Psoas muscle (tissue), 8 donors: ENCODE measurements around the gene KAT14. TPM values are rescaled to one million over a fixed set of nuclear protein-coding genes. Genes with fewer than 3 reads are reported as not detected.
"Not testable (repeated sequence)": the region's sequence is repeated elsewhere in the genome, so short reads cannot be mapped to it uniquely, and the experiment has no call there.

Experiments
- ATAC-seq, 4 donors: fragments of 200-7000 bp; cut with Tn5 transposase; one replicate each; pipeline ENCODE4 v1.9.1; 2020; ENCODE audit warnings: moderate library complexity in 3 of 4, mild to moderate bottlenecking in 2 of 4
- DNase-seq, 2 donors: peaks; one replicate each; pipeline ENCODE4 v3.0.0-alpha.2; 2020
- H3K27ac ChIP-seq: fragments of 200-600 bp; one replicate; pipeline ENCODE4 v1.8.0; 2022
- H3K27me3 ChIP-seq, 3 donors: fragments of 200-600 bp in 1 of 3; one replicate each; pipeline versions ENCODE4 v1.6.1 to v1.8.0; 2013 to 2022; ENCODE audit warnings: low read length in 2 of 3, mild to moderate bottlenecking in 2 of 3, moderate library complexity in 1 of 3; ENCODE audit not compliant: insufficient read depth in 3 of 3
- H3K36me3 ChIP-seq, 2 donors: fragments of 200-600 bp in 1 of 2; one replicate each; pipeline versions ENCODE4 v1.6.1 to v1.8.0; 2013 to 2022; ENCODE audit warnings: low read depth in 1 of 2, mild to moderate bottlenecking in 1 of 2, moderate library complexity in 1 of 2; ENCODE audit not compliant: insufficient read depth in 1 of 2
- H3K4me1 ChIP-seq: fragments of 200-600 bp; one replicate; pipeline ENCODE4 v1.8.0; 2022
- H3K4me3 ChIP-seq: fragments of 200-600 bp; one replicate; pipeline ENCODE4 v1.8.0; 2022; ENCODE audit warnings: mild to moderate bottlenecking
- H3K9me3 ChIP-seq: fragments of 200-600 bp; one replicate; pipeline ENCODE4 v1.8.0; 2022
- CTCF ChIP-seq: fragments of 200-600 bp; IDR thresholded peaks from one replicate; pipeline ENCODE4 v1.8.0; 2022; ENCODE audit warnings: antibody characterized with exemption
- WGBS, 3 donors: extraction: QIAGEN DNeasy Blood & Tissue Kit; methylation state at CpG; one replicate each; pipeline versions ENCODE4 v1.1.6 to v1.1.7; 2013; 5-methylcytosine and 5-hydroxymethylcytosine counted together
- intact Hi-C, 2 donors: fragments of 100-400 bp; cut with DNase I; formaldehyde crosslinking; loops; one replicate each; pipeline versions ENCODE4 v1.11.0 to v1.14.2; 2022
- polyA plus RNA-seq, 3 donors: library from polyadenylated mRNA; stranded (reverse); fragments of 200-250 nt; gene quantifications; one replicate each; pipeline ENCODE4 v1.2.3, GENCODE V29; 2013
- total RNA-seq, 4 donors: library from RNA; stranded (reverse); fragmentation: NEBNext Ultra II Directional in 2 of 4; extraction: Animal tissue kit (Norgen Biotek cat#: 25700) in 2 of 4; gene quantifications; one replicate each; pipeline versions ENCODE4 v1.2.1 to v1.2.4, GENCODE V29; 2021 to 2023
- donor health status: healthy with polysubstance abuse.
- donor health status: DM: no; HTN: no; CAD: no; lungs with moderate emphysema.
- donor health status: Bipolar disorder and iron deficiency.
- donor health status: healthy.
- donor health status: DM: yes; HTN: yes; CAD: no.
- donor health status: DM: no; HTN: no; CAD: no.
- donor health status: DM: no; HTN: no; CAD: no.
- donor health status: DM: yes; HTN: yes; CAD: no.

KAT14 gene
- total and polyA plus RNA-seq, 7 donors, result 7.6 to 29.8 (median 18.6) TPM

- Histone ChIP-seq H3K27ac (no peak overlapping the region), H3K9me3 (peaks cover 7% of the 10 kb centered on the region), H3K27me3 (no peaks in the 10 kb centered on the region), H3K4me3 (no peak overlapping the region), H3K36me3 (peaks cover 0 to 7% of the 10 kb centered on the region in 2 donors), H3K4me1 (no peaks in the 10 kb centered on the region)
- TF ChIP-seq CTCF, result no peak
- ATAC-seq (no peak), DNase-seq (no peak)
- 80 to 90% (median 87%) methylated on average over 8 of the region's 8 CpGs for WGBS, 3 donors
- intact Hi-C loops, result no loop called here
These were observed 38.7 kb downstream of the KAT14 start for GRCh38 chr20:18176318-18176785.

- H3K9me3 ChIP-seq, intact Hi-C loops, H3K27ac ChIP-seq, H3K27me3 ChIP-seq, H3K4me1 ChIP-seq, H3K4me3 ChIP-seq, DNase-seq, ATAC-seq: not testable (repeated sequence)
- peaks cover 0 to 39% of the 10 kb centered on the region in 2 donors for H3K36me3 ChIP-seq
These were observed 42.7 kb downstream of the KAT14 start for GRCh38 chr20:18180366-18180765.

GRCh38 chr20:18180815-18181214, 43.2 kb downstream of the KAT14 start:
- no peak overlapping the region for H3K27ac ChIP-seq
- no peak overlapping the region for H3K4me3 ChIP-seq
- DNase-seq (no peak), ATAC-seq (no peak)
- intact Hi-C loops, result no loop called here
- H3K9me3 ChIP-seq, result peaks cover 7% of the 10 kb centered on the region
- peaks cover 0 to 43% of the 10 kb centered on the region in 2 donors for H3K36me3 ChIP-seq
- H3K27me3 ChIP-seq, result no peaks in the 10 kb centered on the region
- no peaks in the 10 kb centered on the region for H3K4me1 ChIP-seq
- WGBS, 3 donors, result 59 to 100% (median 97%) methylated on average over 1 of the region's 1 CpG
- TF ChIP-seq CTCF, result no peak

GRCh38 chr20:18187020-18187419, 49.4 kb downstream of the KAT14 start:
- intact Hi-C loops, result no loop called here
- peaks cover 5 to 86% of the 10 kb centered on the region in 2 donors for H3K36me3 ChIP-seq
- TF ChIP-seq CTCF, result no peak
- ATAC-seq (no peak), DNase-seq (no peak)
- H3K9me3 ChIP-seq, result no peaks in the 10 kb centered on the region
- no peak overlapping the region for H3K27ac ChIP-seq
- no peaks in the 10 kb centered on the region for H3K4me1 ChIP-seq
- no peaks in the 10 kb centered on the region for H3K27me3 ChIP-seq
- 67 to 84% (median 80%) methylated on average over 5 of the region's 5 CpGs for WGBS, 3 donors
- H3K4me3 ChIP-seq, result no peak overlapping the region

GRCh38 chr20:18188434-18188833, 50.8 kb downstream of the KAT14 start:
- no peak for TF ChIP-seq CTCF
- no peak for DNase-seq
- Histone ChIP-seq H3K9me3 (no peaks in the 10 kb centered on the region), H3K4me3 (no peak overlapping the region), H3K4me1 (no peaks in the 10 kb centered on the region), H3K27me3 (no peaks in the 10 kb centered on the region), H3K36me3 (peaks cover 5 to 72% of the 10 kb centered on the region in 2 donors), H3K27ac (no peak overlapping the region)
- intact Hi-C loops, result no loop called here
- no peak for ATAC-seq
- WGBS, 3 donors, result 15 to 22% (median 18%) methylated on average over 3 of the region's 3 CpGs
